ENCODE data around the gene ZNF701.

GRCh38 chr19:52590728-52591127 is 20.6 kb downstream of the ZNF701 start:
- no peak for TF ChIP-seq CTCF (conservative IDR thresholded peaks at IDR 0.05 in 1 of 2, IDR thresholded peaks at IDR 0.05 in 1 of 2; ENCODE audit: low read depth in 1 of 2, low read length in 2 of 2)
- no peak for TF ChIP-seq EZH2 (IDR thresholded peaks at IDR 0.05; ENCODE audit: low read length, missing control alignments)

All from fibroblast of lung (primary cell).